ENCODE results near the gene ITPK1.

ITPK1 gene

GRCh38 chr14:93029417-93029816 lies 86.3 kb downstream of the ITPK1 start:
- no peak overlapping the region for H3K9ac ChIP-seq
- no peaks in the 10 kb centered on the region for H4K20me1 ChIP-seq (ENCODE audit: insufficient read depth)
- no peaks in the 10 kb centered on the region for H3K36me3 ChIP-seq (ENCODE audit: insufficient read depth)
- no peak overlapping the region for H2AFZ ChIP-seq (ENCODE audit: low read depth)
- TF ChIP-seq CTCF (conservative IDR thresholded peaks at IDR 0.05; ENCODE audit: low read depth, low read length), result no peak
- no peaks in the 10 kb centered on the region for H3K27me3 ChIP-seq (ENCODE audit: insufficient read depth, low read depth)
- H3K79me2 ChIP-seq (ENCODE audit: insufficient read depth, low read depth), result no peaks in the 10 kb centered on the region
- no peak overlapping the region for H3K4me3 ChIP-seq (IDR thresholded peaks at IDR 0.05; ENCODE audit: insufficient read depth, low read depth, low read length)
- no peak overlapping the region for H3K27ac ChIP-seq
- no peak overlapping the region for H3K4me2 ChIP-seq
- H3K4me1 ChIP-seq (ENCODE audit: low read depth, poor library complexity, severe bottlenecking), result peaks cover 16% of the 10 kb centered on the region

DNA sequence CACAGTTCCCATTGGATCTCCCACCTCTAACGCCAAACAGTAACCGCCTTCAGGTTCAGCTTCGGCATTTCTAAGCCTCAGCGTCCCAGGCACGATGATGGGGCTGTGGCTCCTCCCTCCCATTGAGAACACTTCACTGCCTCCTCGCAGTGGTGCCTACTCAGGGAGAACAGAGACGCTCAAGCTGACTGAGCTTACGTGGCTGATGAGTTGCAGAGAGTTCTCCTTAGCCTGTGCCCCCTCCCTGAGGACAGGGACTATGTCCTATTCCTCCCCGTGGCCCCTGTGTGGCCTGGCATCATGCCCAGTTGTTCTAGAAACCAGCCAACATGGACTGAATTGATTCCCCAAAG lies 87.0 kb downstream of the ITPK1 start:
- no peak overlapping the region for H3K4me3 ChIP-seq (IDR thresholded peaks at IDR 0.05; ENCODE audit: insufficient read depth, low read depth, low read length)
- no peak overlapping the region for H3K27ac ChIP-seq
- no peaks in the 10 kb centered on the region for H3K36me3 ChIP-seq (ENCODE audit: insufficient read depth)
- no peaks in the 10 kb centered on the region for H3K27me3 ChIP-seq (ENCODE audit: insufficient read depth, low read depth)
- no peaks in the 10 kb centered on the region for H3K79me2 ChIP-seq (ENCODE audit: insufficient read depth, low read depth)
- H2AFZ ChIP-seq (ENCODE audit: low read depth), result no peak overlapping the region
- no peak overlapping the region for H3K9ac ChIP-seq
- no peaks in the 10 kb centered on the region for H4K20me1 ChIP-seq (ENCODE audit: insufficient read depth)
- TF ChIP-seq CTCF (conservative IDR thresholded peaks at IDR 0.05; ENCODE audit: low read depth, low read length), result no peak
- peaks cover 9% of the 10 kb centered on the region for H3K4me1 ChIP-seq (ENCODE audit: low read depth, poor library complexity, severe bottlenecking)
- no peak overlapping the region for H3K4me2 ChIP-seq

DNA sequence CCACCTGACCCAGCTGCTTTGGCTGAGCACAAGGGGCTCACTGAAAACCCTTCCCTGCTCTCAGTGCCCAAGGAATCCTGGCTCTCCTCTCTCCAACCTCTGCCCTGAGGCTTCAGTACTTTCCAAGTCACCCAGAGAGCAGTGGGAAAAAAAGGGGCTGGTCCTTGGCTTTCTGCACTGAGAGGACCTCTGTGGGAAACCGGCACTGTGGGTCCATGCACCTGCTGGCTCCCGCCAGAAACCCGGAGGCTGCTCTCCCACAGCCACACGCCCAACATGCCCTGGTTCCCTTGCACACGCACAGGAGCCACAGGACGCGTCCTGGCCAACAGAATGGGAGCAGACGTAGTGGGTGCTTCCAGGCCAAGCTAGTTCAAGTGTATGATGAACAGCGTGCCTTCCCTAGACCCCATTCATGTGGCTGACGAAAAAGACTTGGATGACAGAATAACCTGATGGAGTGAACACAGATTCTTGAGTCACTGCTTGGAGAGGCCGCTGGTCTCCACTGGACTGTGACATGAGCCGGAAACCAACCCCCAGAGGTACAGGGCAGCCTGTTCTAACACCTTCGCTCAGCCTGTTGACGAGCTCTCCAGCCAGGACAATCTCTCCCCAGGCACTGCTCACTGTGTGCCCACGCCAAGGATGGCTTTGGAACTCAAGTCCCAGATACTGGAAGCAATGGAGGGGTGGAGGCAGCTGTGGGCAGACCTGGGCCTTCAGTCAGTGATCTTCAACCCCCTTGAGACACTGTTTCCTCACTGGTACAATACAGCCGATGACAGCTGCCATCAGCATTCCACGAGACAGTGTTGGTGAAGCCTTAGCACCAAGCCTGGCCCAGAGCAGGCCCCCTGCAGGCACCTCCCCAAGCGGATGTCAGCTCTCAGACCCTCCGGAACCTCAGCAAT lies 87.7 kb downstream of the ITPK1 start:
- no peaks in the 10 kb centered on the region for H3K79me2 ChIP-seq (ENCODE audit: insufficient read depth, low read depth)
- no peaks in the 10 kb centered on the region for H4K20me1 ChIP-seq (ENCODE audit: insufficient read depth)
- no peak overlapping the region for H3K4me3 ChIP-seq (IDR thresholded peaks at IDR 0.05; ENCODE audit: insufficient read depth, low read depth, low read length)
- H3K4me2 ChIP-seq, result no peak overlapping the region
- H3K4me1 ChIP-seq (ENCODE audit: low read depth, poor library complexity, severe bottlenecking), result peaks cover 3% of the 10 kb centered on the region
- no peaks in the 10 kb centered on the region for H3K36me3 ChIP-seq (ENCODE audit: insufficient read depth)
- no peaks in the 10 kb centered on the region for H3K27me3 ChIP-seq (ENCODE audit: insufficient read depth, low read depth)
- H3K27ac ChIP-seq, result no peak overlapping the region
- H3K9ac ChIP-seq, result no peak overlapping the region
- H2AFZ ChIP-seq (ENCODE audit: low read depth), result no peak overlapping the region
- no peak for TF ChIP-seq CTCF (conservative IDR thresholded peaks at IDR 0.05; ENCODE audit: low read depth, low read length)

DNA sequence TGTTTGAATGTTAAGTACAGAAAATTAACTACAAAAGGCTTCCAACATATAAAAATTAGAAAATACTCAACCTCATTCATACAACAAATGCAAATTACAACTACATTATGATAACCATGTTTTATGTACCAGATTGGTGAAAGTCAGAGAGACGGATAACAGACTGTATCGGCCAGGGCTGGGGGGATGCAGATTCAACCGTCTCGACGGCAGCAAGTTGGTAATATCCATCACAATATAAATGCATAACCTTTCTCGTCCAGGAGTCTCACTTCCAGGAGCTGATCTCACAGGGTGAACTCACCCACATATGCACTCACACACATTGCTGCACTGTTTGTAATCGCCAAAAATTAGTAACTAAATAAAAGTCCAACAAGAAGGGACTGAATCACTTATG lies 89.4 kb downstream of the ITPK1 start:
- Histone ChIP-seq H3K4me2 (no peak overlapping the region), H2AFZ (ENCODE audit: low read depth) (no peak overlapping the region), H3K36me3 (ENCODE audit: insufficient read depth) (no peaks in the 10 kb centered on the region), H3K9ac (no peak overlapping the region), H3K27me3 (ENCODE audit: insufficient read depth, low read depth) (no peaks in the 10 kb centered on the region), H3K27ac (no peak overlapping the region), H3K4me1 (ENCODE audit: low read depth, poor library complexity, severe bottlenecking) (no peaks in the 10 kb centered on the region), H3K4me3 (IDR thresholded peaks at IDR 0.05; ENCODE audit: insufficient read depth, low read depth, low read length) (no peak overlapping the region), H4K20me1 (ENCODE audit: insufficient read depth) (no peaks in the 10 kb centered on the region), H3K79me2 (ENCODE audit: insufficient read depth, low read depth) (no peaks in the 10 kb centered on the region)
- no peak for TF ChIP-seq CTCF (conservative IDR thresholded peaks at IDR 0.05; ENCODE audit: low read depth, low read length)

All from KMS-11 (cell line).